ENCODE data around the gene ITPR1.

The ITPR1 gene

GRCh38 chr3:4880850-4881249 is 387.7 kb downstream of the ITPR1 start:
- no peak for DNase-seq

- DNase-seq, result no peak
Observed at GRCh38 chr3:4882548-4882947, 389.4 kb downstream of the ITPR1 start.

- no peak for DNase-seq
Observed at GRCh38 chr3:4883011-4883410, 389.9 kb downstream of the ITPR1 start.

- DNase-seq, result no peak
Observed at GRCh38 chr3:4884888-4885287, 391.7 kb downstream of the ITPR1 start.

- no peak for DNase-seq
Observed at GRCh38 chr3:4885316-4885715, 392.2 kb downstream of the ITPR1 start.

GRCh38 chr3:4886448-4886847 is 393.3 kb downstream of the ITPR1 start:
- DNase-seq, result no peak

- DNase-seq, result no peak
Observed at GRCh38 chr3:4887177-4887576, 394.0 kb downstream of the ITPR1 start.

GRCh38 chr3:4888913-4889846 is 396.0 kb downstream of the ITPR1 start:
- peak in 3 of 6 experiments; percentile 27 to 35 (median 30) for DNase-seq

- no peak for DNase-seq
Observed at GRCh38 chr3:4889896-4890295, 396.7 kb downstream of the ITPR1 start.

GRCh38 chr3:4894891-4895530 is 401.9 kb downstream of the ITPR1 start:
- DNase-seq, result no peak

GRCh38 chr3:4895838-4896237 is 402.7 kb downstream of the ITPR1 start:
- DNase-seq, result no peak
